Lower leg skin (tissue), 4 donors: ENCODE data around the gene ADISSP. TPM values are rescaled to one million over a fixed set of nuclear protein-coding genes. Genes with fewer than 3 reads are reported as not detected.

Experiments used
- DNase-seq, 2 donors: peaks; one replicate each; pipeline ENCODE4 v3.0.0-alpha.2; 2019; ENCODE audit warnings: low spot score in 2 of 2
- H3K4me3 ChIP-seq: fragments of 200-600 bp; sonication (generic); 2 replicates; pipeline ENCODE4 v1.5.1; 2017; ENCODE audit warnings: mild to moderate bottlenecking, low read depth; ENCODE audit not compliant: poor library complexity, severe bottlenecking
- POLR2A ChIP-seq, 2 donors: fragments of 450-650 bp; IDR thresholded peaks; one replicate each; pipeline ENCODE4 v1.6.1; 2016 to 2017; ENCODE audit warnings: antibody characterized with exemption in 2 of 2, mild to moderate bottlenecking in 1 of 2, moderate library complexity in 1 of 2
- WGBS, 2 donors: methylation state at CpG; one replicate each; pipeline ENCODE4 v1.1.5; 2018; 5-methylcytosine and 5-hydroxymethylcytosine counted together
- intact Hi-C: fragments of 100-400 bp; cut with DNase I; formaldehyde crosslinking; loops from one replicate; pipeline ENCODE4 v1.15.0; 2023; ENCODE audit warnings: low total_unique reads
- total RNA-seq, 4 donors: library from RNA; depleted of rRNA; stranded (reverse); fragments of >200 nt; gene quantifications; one replicate each; pipeline ENCODE4 v1.1.0, GENCODE V29; 2016
- TF ChIP-seq, protein P1 (sequence below), 3 donors: fragments of 450-650 bp; IDR thresholded peaks; one replicate each; pipeline ENCODE4 v1.5.1; 2016; ENCODE audit warnings: antibody characterized with exemption in 3 of 3, mild to moderate bottlenecking in 3 of 3, moderate library complexity in 2 of 3

ADISSP gene
- total RNA-seq, 4 donors from 2014 or later: 9.7 to 21.8 (median 15.5) TPM

DNA sequence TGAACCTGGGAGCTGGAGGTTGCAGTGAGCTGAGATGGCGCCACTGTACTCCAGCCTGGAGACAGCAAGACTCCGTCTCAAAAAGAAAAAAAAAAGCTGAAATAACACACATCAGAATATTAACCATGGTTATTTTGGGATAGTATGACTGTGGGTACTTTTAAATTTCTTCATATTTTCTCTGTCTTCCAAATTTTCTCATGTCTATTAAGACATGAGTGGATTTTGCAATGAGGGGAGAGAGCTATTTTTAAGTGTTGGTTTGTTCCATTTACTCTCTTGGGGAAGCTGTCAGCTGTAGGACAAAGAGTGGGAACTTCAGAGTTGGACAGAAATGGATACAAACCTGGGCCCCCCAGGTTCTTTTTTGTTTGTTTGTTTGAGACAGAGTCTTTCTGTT lies 10.3 kb downstream of the ADISSP start:
- WGBS, 2 donors: 77 to 89% methylated on average over 2 of the region's 2 CpGs
- DNase-seq: no peak
- no peak overlapping the region for H3K4me3 ChIP-seq
- intact Hi-C loops: no loop called here
- TF ChIP-seq, protein P1, sequence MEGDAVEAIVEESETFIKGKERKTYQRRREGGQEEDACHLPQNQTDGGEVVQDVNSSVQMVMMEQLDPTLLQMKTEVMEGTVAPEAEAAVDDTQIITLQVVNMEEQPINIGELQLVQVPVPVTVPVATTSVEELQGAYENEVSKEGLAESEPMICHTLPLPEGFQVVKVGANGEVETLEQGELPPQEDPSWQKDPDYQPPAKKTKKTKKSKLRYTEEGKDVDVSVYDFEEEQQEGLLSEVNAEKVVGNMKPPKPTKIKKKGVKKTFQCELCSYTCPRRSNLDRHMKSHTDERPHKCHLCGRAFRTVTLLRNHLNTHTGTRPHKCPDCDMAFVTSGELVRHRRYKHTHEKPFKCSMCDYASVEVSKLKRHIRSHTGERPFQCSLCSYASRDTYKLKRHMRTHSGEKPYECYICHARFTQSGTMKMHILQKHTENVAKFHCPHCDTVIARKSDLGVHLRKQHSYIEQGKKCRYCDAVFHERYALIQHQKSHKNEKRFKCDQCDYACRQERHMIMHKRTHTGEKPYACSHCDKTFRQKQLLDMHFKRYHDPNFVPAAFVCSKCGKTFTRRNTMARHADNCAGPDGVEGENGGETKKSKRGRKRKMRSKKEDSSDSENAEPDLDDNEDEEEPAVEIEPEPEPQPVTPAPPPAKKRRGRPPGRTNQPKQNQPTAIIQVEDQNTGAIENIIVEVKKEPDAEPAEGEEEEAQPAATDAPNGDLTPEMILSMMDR (IDR thresholded peaks at IDR 0.05): no peak
- no peak for TF ChIP-seq POLR2A (IDR thresholded peaks at IDR 0.05)

DNA sequence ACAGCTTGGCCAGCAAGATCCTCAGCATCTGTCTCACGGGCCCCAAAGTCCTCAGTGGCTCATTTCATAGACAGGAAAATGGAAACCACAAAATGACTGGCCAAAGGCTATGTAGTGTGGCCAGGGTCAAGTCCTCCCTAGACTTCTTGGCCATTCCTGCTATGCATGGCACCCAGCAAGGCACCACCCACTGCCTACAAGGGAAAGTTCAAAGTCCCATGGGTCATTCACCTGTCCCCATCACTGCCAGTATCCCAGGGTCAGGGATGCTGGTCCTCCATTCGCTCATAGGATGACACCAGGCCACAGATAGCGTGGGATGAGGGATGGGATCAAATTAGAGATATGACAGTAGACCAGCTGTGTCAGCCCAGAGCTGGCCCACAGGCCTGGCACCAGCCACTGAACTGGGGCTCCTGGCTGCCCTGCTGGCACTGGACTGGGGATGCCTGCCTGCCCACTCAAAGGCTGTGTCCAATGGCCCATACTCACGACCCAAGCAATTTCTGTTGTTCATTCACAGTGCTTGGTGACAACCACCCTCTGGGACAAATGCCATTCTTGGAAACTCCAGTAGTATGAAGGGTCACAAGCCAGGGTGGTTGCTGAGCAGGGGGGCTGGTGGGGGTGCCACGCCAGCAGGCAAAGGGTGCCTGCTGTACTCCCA lies 11.6 kb downstream of the ADISSP start:
- H3K4me3 ChIP-seq: no peak overlapping the region
- 81 to 94% methylated on average over 4 of the region's 5 CpGs for WGBS, 2 donors
- intact Hi-C loops: no loop called here
- TF ChIP-seq, protein P1 (IDR thresholded peaks at IDR 0.05): no peak
- no peak for TF ChIP-seq POLR2A (IDR thresholded peaks at IDR 0.05)
- DNase-seq: no peak

DNA sequence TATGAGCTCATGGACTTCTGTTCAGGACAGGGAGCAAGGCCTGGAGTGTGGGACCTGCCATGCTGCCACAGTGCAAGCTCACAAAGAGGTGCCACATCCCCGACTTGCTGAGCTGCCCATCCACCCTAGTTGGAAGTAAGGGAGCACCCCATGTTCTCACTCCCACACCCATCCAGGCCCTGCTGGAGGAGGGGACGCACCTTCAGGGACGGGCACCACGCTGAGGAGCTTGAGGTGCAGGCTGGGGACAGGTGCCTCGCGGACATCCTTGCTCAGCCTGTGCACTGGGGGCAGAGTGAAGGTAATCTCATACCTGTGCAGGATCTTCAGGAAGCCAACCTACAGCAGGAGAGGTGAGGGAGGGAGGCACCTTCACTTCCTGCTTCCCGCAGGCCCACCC lies 12.3 kb downstream of the ADISSP start:
- TF ChIP-seq POLR2A (IDR thresholded peaks at IDR 0.05): no peak
- TF ChIP-seq, protein P1 (IDR thresholded peaks at IDR 0.05): no peak
- no peak for DNase-seq
- intact Hi-C loops: no loop called here
- 80 to 87% methylated on average over 7 of the region's 7 CpGs for WGBS, 2 donors
- H3K4me3 ChIP-seq: no peak overlapping the region

DNA sequence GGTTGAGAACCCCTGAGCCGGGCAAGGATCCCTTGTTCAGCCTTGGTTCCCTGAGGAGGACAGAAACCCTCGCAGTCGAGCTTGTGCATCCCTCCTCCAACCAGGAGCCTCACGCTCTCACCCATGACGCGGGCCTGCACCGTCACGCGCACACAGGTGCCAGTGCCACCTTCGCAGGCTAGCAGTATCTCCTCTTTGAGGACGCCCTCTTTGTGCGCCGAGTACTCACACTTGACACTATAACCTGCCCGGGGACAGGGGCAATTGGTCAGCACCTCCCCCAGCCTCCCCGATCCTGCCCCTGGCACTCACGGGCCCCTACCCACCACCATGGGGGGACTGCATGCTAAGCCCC lies 13.3 kb downstream of the ADISSP start:
- no peak for TF ChIP-seq POLR2A (IDR thresholded peaks at IDR 0.05)
- TF ChIP-seq, protein P1 (IDR thresholded peaks at IDR 0.05): no peak
- 85% methylated on average over 15 to 16 of the region's 16 CpGs for WGBS, 2 donors
- intact Hi-C loops: no loop called here
- DNase-seq: no peak
- no peak overlapping the region for H3K4me3 ChIP-seq

DNA sequence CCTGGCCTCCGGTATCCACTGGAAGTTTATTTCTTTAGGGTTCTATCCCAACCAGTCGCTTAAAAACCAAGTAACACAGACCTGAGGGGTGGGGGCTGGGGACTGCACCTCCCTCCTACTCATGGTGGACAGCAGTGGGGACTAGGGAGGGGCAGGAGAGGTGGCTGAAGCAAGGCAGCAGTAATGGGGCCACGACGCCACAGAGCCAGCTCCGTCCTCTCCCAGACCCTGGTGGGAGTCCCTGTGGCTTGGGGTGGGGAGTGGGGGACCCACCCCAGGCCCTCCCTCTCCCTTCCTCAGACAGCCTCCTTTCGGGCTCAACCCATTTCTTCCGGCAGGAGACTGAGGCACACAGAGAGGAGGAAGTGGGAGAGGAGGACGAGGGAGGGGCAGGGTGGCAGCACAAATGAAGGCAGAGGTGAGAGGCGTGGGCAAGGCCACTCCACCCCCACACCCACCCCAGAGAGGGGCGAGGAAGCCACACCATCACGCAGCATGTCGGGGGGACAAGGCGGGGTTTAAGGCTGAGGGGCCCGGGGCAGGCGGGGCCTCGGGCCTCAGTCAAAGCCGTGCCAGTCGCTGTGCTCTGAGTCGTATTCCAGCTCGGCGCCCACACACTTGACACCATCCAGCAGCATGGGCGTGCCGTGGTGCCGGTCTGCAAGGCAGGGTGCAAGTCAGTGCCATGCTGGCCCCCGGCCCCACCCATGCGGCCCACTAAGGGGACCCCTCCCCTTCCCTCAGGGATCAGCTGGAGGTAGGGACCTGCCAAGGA lies 13.9 kb downstream of the ADISSP start:
- DNase-seq: no peak
- 64 to 81% methylated on average over 13 to 26 of the region's 26 CpGs for WGBS, 2 donors
- intact Hi-C loops: no loop called here
- TF ChIP-seq, protein P1 (IDR thresholded peaks at IDR 0.05): no peak
- TF ChIP-seq POLR2A (IDR thresholded peaks at IDR 0.05): no peak
- H3K4me3 ChIP-seq: no peak overlapping the region
